Lower leg skin (tissue), 3 donors: Measurements from ENCODE around the gene KLK7.

Experiments
- POLR2A ChIP-seq, 2 donors: fragments of 450-650 bp; IDR thresholded peaks; one replicate each; pipeline ENCODE4 v1.6.1; 2016 to 2017; ENCODE audit warnings: antibody characterized with exemption in 2 of 2, mild to moderate bottlenecking in 1 of 2, moderate library complexity in 1 of 2
- TF ChIP-seq, protein P1 (sequence below), 3 donors: fragments of 450-650 bp; IDR thresholded peaks; one replicate each; pipeline ENCODE4 v1.5.1; 2016; ENCODE audit warnings: antibody characterized with exemption in 3 of 3, mild to moderate bottlenecking in 3 of 3, moderate library complexity in 2 of 3

DNA sequence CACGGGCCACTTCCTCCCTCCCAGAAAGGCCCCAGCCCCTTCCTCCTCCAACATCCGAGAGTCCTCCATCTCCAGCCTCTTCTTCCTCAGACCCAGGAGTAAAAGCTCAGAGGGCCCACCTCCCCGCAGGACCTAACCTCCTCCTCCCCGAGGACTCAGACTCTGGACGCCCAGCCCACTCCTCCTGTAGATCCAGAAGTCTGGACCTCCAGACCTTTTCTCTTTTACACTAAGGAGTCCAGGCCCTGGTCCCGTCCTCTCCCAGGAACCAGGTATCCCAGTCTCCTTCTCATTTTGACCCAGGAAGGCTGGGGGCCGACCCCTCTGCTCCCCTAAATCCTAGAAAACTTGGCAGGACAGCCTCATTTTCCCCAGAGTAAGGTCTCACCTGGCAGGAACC is 19.6 kb upstream of the KLK7 start:
- TF ChIP-seq, protein P1, sequence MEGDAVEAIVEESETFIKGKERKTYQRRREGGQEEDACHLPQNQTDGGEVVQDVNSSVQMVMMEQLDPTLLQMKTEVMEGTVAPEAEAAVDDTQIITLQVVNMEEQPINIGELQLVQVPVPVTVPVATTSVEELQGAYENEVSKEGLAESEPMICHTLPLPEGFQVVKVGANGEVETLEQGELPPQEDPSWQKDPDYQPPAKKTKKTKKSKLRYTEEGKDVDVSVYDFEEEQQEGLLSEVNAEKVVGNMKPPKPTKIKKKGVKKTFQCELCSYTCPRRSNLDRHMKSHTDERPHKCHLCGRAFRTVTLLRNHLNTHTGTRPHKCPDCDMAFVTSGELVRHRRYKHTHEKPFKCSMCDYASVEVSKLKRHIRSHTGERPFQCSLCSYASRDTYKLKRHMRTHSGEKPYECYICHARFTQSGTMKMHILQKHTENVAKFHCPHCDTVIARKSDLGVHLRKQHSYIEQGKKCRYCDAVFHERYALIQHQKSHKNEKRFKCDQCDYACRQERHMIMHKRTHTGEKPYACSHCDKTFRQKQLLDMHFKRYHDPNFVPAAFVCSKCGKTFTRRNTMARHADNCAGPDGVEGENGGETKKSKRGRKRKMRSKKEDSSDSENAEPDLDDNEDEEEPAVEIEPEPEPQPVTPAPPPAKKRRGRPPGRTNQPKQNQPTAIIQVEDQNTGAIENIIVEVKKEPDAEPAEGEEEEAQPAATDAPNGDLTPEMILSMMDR (IDR thresholded peaks at IDR 0.05) = no peak
- no peak for TF ChIP-seq POLR2A (IDR thresholded peaks at IDR 0.05)
